GM12892 (cell line): ENCODE results near the gene MAP3K6.

Experiments used
- POLR2A ChIP-seq: IDR thresholded peaks from 2 replicates; pipeline ENCODE4 v1.6.1; 2011; ENCODE audit warnings: low read depth, low read length, control low read depth
- POLR2AphosphoS5 ChIP-seq: IDR thresholded peaks from 2 replicates; pipeline ENCODE4 v1.6.1; 2011; ENCODE audit warnings: low read depth, low read length, control low read depth

DNA sequence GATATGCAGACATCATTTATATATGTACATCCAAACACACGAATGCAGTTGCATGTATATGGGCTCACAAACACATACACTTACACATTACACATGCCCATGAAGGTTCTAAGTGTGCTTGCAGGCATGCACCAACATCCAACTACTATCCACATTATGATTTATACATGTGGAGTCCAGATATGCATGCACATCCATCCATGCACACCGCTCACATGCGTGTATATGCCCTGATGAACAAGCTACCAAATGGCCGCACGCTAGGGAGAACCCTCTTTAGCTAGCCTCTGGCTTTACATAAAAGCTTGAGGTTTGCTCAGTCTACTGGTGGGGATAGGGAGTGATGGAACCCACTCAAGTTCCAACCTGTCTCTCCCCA is 34.2 kb upstream of the MAP3K6 start:
- no peak for TF ChIP-seq POLR2A
- TF ChIP-seq POLR2AphosphoS5, result 0 out of 2 replicates have a peak, but pooled peaks have one; percentile 11
